GM18909 (cell line): ENCODE measurements around the gene AK5.
"Not testable (repeated sequence)": the region's sequence is repeated elsewhere in the genome, so short reads cannot be mapped to it uniquely, and the experiment has no call there.

Source experiments
- ATAC-seq: cut with Tn5 transposase; IDR thresholded peaks from one replicate; pipeline ENCODE4 v1.9.1; 2021; ENCODE audit warnings: mild to moderate bottlenecking; ENCODE audit not compliant: unreplicated experiment, poor library complexity

AK5 gene

GRCh38 chr1:77476475-77476874 lies 194.7 kb downstream of the AK5 start:
- ATAC-seq = no peak

GRCh38 chr1:77484334-77484733 lies 202.5 kb downstream of the AK5 start:
- ATAC-seq = no peak

- ATAC-seq = no peak
These were observed 203.1 kb downstream of the AK5 start for GRCh38 chr1:77484926-77485325.

- ATAC-seq = no peak
These were observed 205.8 kb downstream of the AK5 start for GRCh38 chr1:77487631-77488030.

GRCh38 chr1:77489910-77490309 lies 208.1 kb downstream of the AK5 start:
- ATAC-seq = no peak

- ATAC-seq = no peak
These were observed 212.2 kb downstream of the AK5 start for GRCh38 chr1:77494026-77494425.

GRCh38 chr1:77498918-77499317 lies 217.1 kb downstream of the AK5 start:
- ATAC-seq = no peak

- no peak for ATAC-seq
These were observed 217.6 kb downstream of the AK5 start for GRCh38 chr1:77499466-77499865.

GRCh38 chr1:77504986-77505385 lies 223.2 kb downstream of the AK5 start:
- ATAC-seq = peak; percentile 64

GRCh38 chr1:77506771-77507170 lies 225.0 kb downstream of the AK5 start:
- ATAC-seq = no peak

GRCh38 chr1:77509051-77509492 lies 227.3 kb downstream of the AK5 start:
- ATAC-seq = no peak

- no peak for ATAC-seq
These were observed 228.1 kb downstream of the AK5 start for GRCh38 chr1:77509898-77510297.

- ATAC-seq = no peak
These were observed 229.6 kb downstream of the AK5 start for GRCh38 chr1:77511440-77511840.

GRCh38 chr1:77512650-77513049 lies 230.8 kb downstream of the AK5 start:
- ATAC-seq = not testable (repeated sequence)

GRCh38 chr1:77513839-77514763 lies 232.3 kb downstream of the AK5 start:
- ATAC-seq = no peak

GRCh38 chr1:77514921-77515776 lies 233.3 kb downstream of the AK5 start:
- ATAC-seq = no peak

GRCh38 chr1:77516106-77516505 lies 234.3 kb downstream of the AK5 start:
- ATAC-seq = no peak

GRCh38 chr1:77524038-77524437 lies 242.2 kb downstream of the AK5 start:
- ATAC-seq = no peak

- not testable (repeated sequence) for ATAC-seq
These were observed 249.3 kb downstream of the AK5 start for GRCh38 chr1:77531149-77531548.

GRCh38 chr1:77531596-77532280 lies 249.9 kb downstream of the AK5 start:
- not testable (repeated sequence) for ATAC-seq

- ATAC-seq = no peak
These were observed 250.8 kb downstream of the AK5 start for GRCh38 chr1:77532641-77533040.
